ENCODE data around the gene ADCY1.

Gene ADCY1

GRCh38 chr7:45689011-45689796, 115.0 kb downstream of the ADCY1 start:
- Histone ChIP-seq H3K27ac (ENCODE audit: low read depth, low read length, severe bottlenecking) (peak overlapping the region; percentile 64), H3K4me3 (ENCODE audit: extremely low read depth, insufficient read depth, low read length, poor library complexity, severe bottlenecking) (no peak overlapping the region), H3K4me1 (ENCODE audit: control insufficient read depth, insufficient read depth, low read length, poor library complexity, severe bottlenecking) (peaks cover 15% of the 10 kb centered on the region), H3K9me3 (ENCODE audit: control insufficient read depth, low read length) (no peaks in the 10 kb centered on the region), H3K36me3 (ENCODE audit: control insufficient read depth, insufficient read depth, low read length) (no peaks in the 10 kb centered on the region)
- 86 to 91% methylated on average over 9 of the region's 10 CpGs for WGBS, 2 experiments (ENCODE audit: insufficient coverage in 2 of 2)

- H3K36me3 ChIP-seq (ENCODE audit: control insufficient read depth, insufficient read depth, low read length): no peaks in the 10 kb centered on the region
- no peaks in the 10 kb centered on the region for H3K9me3 ChIP-seq (ENCODE audit: control insufficient read depth, low read length)
- peaks cover 15% of the 10 kb centered on the region for H3K4me1 ChIP-seq (ENCODE audit: control insufficient read depth, insufficient read depth, low read length, poor library complexity, severe bottlenecking)
- H3K4me3 ChIP-seq (ENCODE audit: extremely low read depth, insufficient read depth, low read length, poor library complexity, severe bottlenecking): no peak overlapping the region
- H3K27ac ChIP-seq (ENCODE audit: low read depth, low read length, severe bottlenecking): peak overlapping the region; percentile 64
- 92 to 95% methylated on average over 13 to 15 of the region's 15 CpGs for WGBS, 2 experiments (ENCODE audit: insufficient coverage in 2 of 2)
Measured at GRCh38 chr7:45689797-45690761, 115.9 kb downstream of the ADCY1 start.

GRCh38 chr7:45690762-45691150, 116.6 kb downstream of the ADCY1 start:
- Histone ChIP-seq H3K4me1 (ENCODE audit: control insufficient read depth, insufficient read depth, low read length, poor library complexity, severe bottlenecking) (peaks cover 15% of the 10 kb centered on the region), H3K36me3 (ENCODE audit: control insufficient read depth, insufficient read depth, low read length) (no peaks in the 10 kb centered on the region), H3K4me3 (ENCODE audit: extremely low read depth, insufficient read depth, low read length, poor library complexity, severe bottlenecking) (no peak overlapping the region), H3K27ac (ENCODE audit: low read depth, low read length, severe bottlenecking) (no peak overlapping the region), H3K9me3 (ENCODE audit: control insufficient read depth, low read length) (no peaks in the 10 kb centered on the region)

- no peak overlapping the region for H3K4me3 ChIP-seq (ENCODE audit: extremely low read depth, insufficient read depth, low read length, poor library complexity, severe bottlenecking)
- H3K9me3 ChIP-seq (ENCODE audit: control insufficient read depth, low read length): no peaks in the 10 kb centered on the region
- WGBS, 2 experiments (ENCODE audit: insufficient coverage in 2 of 2): 90 to 93% methylated on average over 3 to 4 of the region's 6 CpGs
- no peak overlapping the region for H3K27ac ChIP-seq (ENCODE audit: low read depth, low read length, severe bottlenecking)
- H3K4me1 ChIP-seq (ENCODE audit: control insufficient read depth, insufficient read depth, low read length, poor library complexity, severe bottlenecking): peaks cover 15% of the 10 kb centered on the region
- no peaks in the 10 kb centered on the region for H3K36me3 ChIP-seq (ENCODE audit: control insufficient read depth, insufficient read depth, low read length)
Measured at GRCh38 chr7:45691155-45691656, 117.0 kb downstream of the ADCY1 start.

GRCh38 chr7:45692031-45692430, 117.9 kb downstream of the ADCY1 start:
- Histone ChIP-seq H3K4me3 (ENCODE audit: extremely low read depth, insufficient read depth, low read length, poor library complexity, severe bottlenecking) (no peak overlapping the region), H3K36me3 (ENCODE audit: control insufficient read depth, insufficient read depth, low read length) (no peaks in the 10 kb centered on the region), H3K9me3 (ENCODE audit: control insufficient read depth, low read length) (no peaks in the 10 kb centered on the region), H3K27ac (ENCODE audit: low read depth, low read length, severe bottlenecking) (no peak overlapping the region), H3K4me1 (ENCODE audit: control insufficient read depth, insufficient read depth, low read length, poor library complexity, severe bottlenecking) (peaks cover 15% of the 10 kb centered on the region)
- 92 to 100% methylated on average over 2 to 3 of the region's 3 CpGs for WGBS, 2 experiments (ENCODE audit: insufficient coverage in 2 of 2)

- WGBS, 2 experiments (ENCODE audit: insufficient coverage in 2 of 2): 88 to 96% methylated on average over 3 of the region's 5 CpGs
- H3K4me1 ChIP-seq (ENCODE audit: control insufficient read depth, insufficient read depth, low read length, poor library complexity, severe bottlenecking): peaks cover under 1% of the 10 kb centered on the region
- H3K27ac ChIP-seq (ENCODE audit: low read depth, low read length, severe bottlenecking): no peak overlapping the region
- no peaks in the 10 kb centered on the region for H3K9me3 ChIP-seq (ENCODE audit: control insufficient read depth, low read length)
- no peaks in the 10 kb centered on the region for H3K36me3 ChIP-seq (ENCODE audit: control insufficient read depth, insufficient read depth, low read length)
- no peak overlapping the region for H3K4me3 ChIP-seq (ENCODE audit: extremely low read depth, insufficient read depth, low read length, poor library complexity, severe bottlenecking)
Measured at GRCh38 chr7:45695249-45695995, 121.3 kb downstream of the ADCY1 start.

GRCh38 chr7:45696476-45696875, 122.3 kb downstream of the ADCY1 start:
- Histone ChIP-seq H3K36me3 (ENCODE audit: control insufficient read depth, insufficient read depth, low read length) (no peaks in the 10 kb centered on the region), H3K27ac (ENCODE audit: low read depth, low read length, severe bottlenecking) (no peak overlapping the region), H3K9me3 (ENCODE audit: control insufficient read depth, low read length) (no peaks in the 10 kb centered on the region), H3K4me3 (ENCODE audit: extremely low read depth, insufficient read depth, low read length, poor library complexity, severe bottlenecking) (no peak overlapping the region), H3K4me1 (ENCODE audit: control insufficient read depth, insufficient read depth, low read length, poor library complexity, severe bottlenecking) (no peaks in the 10 kb centered on the region)
- 86 to 91% methylated on average over 4 of the region's 4 CpGs for WGBS, 2 experiments (ENCODE audit: insufficient coverage in 2 of 2)

GRCh38 chr7:45697576-45698136, 123.5 kb downstream of the ADCY1 start:
- no peaks in the 10 kb centered on the region for H3K36me3 ChIP-seq (ENCODE audit: control insufficient read depth, insufficient read depth, low read length)
- no peaks in the 10 kb centered on the region for H3K9me3 ChIP-seq (ENCODE audit: control insufficient read depth, low read length)
- no peak overlapping the region for H3K27ac ChIP-seq (ENCODE audit: low read depth, low read length, severe bottlenecking)
- no peak overlapping the region for H3K4me3 ChIP-seq (ENCODE audit: extremely low read depth, insufficient read depth, low read length, poor library complexity, severe bottlenecking)
- 97 to 100% methylated on average over 2 to 3 of the region's 5 CpGs for WGBS, 2 experiments (ENCODE audit: insufficient coverage in 2 of 2)
- no peaks in the 10 kb centered on the region for H3K4me1 ChIP-seq (ENCODE audit: control insufficient read depth, insufficient read depth, low read length, poor library complexity, severe bottlenecking)

- H3K36me3 ChIP-seq (ENCODE audit: control insufficient read depth, insufficient read depth, low read length): no peaks in the 10 kb centered on the region
- H3K4me3 ChIP-seq (ENCODE audit: extremely low read depth, insufficient read depth, low read length, poor library complexity, severe bottlenecking): no peak overlapping the region
- H3K27ac ChIP-seq (ENCODE audit: low read depth, low read length, severe bottlenecking): no peak overlapping the region
- H3K4me1 ChIP-seq (ENCODE audit: control insufficient read depth, insufficient read depth, low read length, poor library complexity, severe bottlenecking): no peaks in the 10 kb centered on the region
- H3K9me3 ChIP-seq (ENCODE audit: control insufficient read depth, low read length): no peaks in the 10 kb centered on the region
- WGBS, 2 experiments (ENCODE audit: insufficient coverage in 2 of 2): 92% methylated on average over 1 of the region's 6 CpGs; no CpG with 5 or more reads in 1 of the 2 experiments
Measured at GRCh38 chr7:45698303-45699014, 124.3 kb downstream of the ADCY1 start.

GRCh38 chr7:45699015-45699309, 124.8 kb downstream of the ADCY1 start:
- no peak overlapping the region for H3K27ac ChIP-seq (ENCODE audit: low read depth, low read length, severe bottlenecking)
- no peak overlapping the region for H3K4me3 ChIP-seq (ENCODE audit: extremely low read depth, insufficient read depth, low read length, poor library complexity, severe bottlenecking)
- no peaks in the 10 kb centered on the region for H3K36me3 ChIP-seq (ENCODE audit: control insufficient read depth, insufficient read depth, low read length)
- H3K4me1 ChIP-seq (ENCODE audit: control insufficient read depth, insufficient read depth, low read length, poor library complexity, severe bottlenecking): no peaks in the 10 kb centered on the region
- H3K9me3 ChIP-seq (ENCODE audit: control insufficient read depth, low read length): no peaks in the 10 kb centered on the region

Measured in mesodermal cell (in vitro differentiated cells).